Smooth muscle cell (in vitro differentiated cells): ENCODE measurements around the gene ATPAF1. TPM values are rescaled to one million over a fixed set of nuclear protein-coding genes. Genes with fewer than 3 reads are reported as not detected.

Experiments used
- DNase-seq: peaks from one replicate; lab custom pipeline; 2025; ENCODE audit not compliant: unreplicated experiment; lab: John Stamatoyannopoulos, UW
- H2AFZ ChIP-seq: fragments of 200-600 bp; sonication (generic); 2 replicates; pipeline ENCODE4 v1.6.0; 2016; ENCODE audit warnings: antibody characterized with exemption, low read depth, mild to moderate bottlenecking
- H3F3A ChIP-seq: fragments of 200-600 bp; sonication (generic); 2 replicates; pipeline ENCODE4 v1.6.0; 2017; ENCODE audit warnings: antibody characterized with exemption, low read depth
- H3K27ac ChIP-seq: fragments of 200-600 bp; sonication (generic); 2 replicates; pipeline ENCODE4 v1.5.1; 2016; ENCODE audit warnings: low read depth, mild to moderate bottlenecking
- H3K27me3 ChIP-seq: fragments of 200-600 bp; sonication (generic); 2 replicates; pipeline ENCODE4 v1.6.1; 2016; ENCODE audit warnings: low read depth, mild to moderate bottlenecking
- H3K36me3 ChIP-seq: fragments of 200-600 bp; sonication (generic); 2 replicates; pipeline ENCODE4 v1.5.1; 2016; ENCODE audit warnings: low read depth
- H3K4me1 ChIP-seq: fragments of 200-600 bp; sonication (generic); 2 replicates; pipeline ENCODE4 v1.5.1; 2016; ENCODE audit warnings: low read depth
- H3K4me2 ChIP-seq: fragments of 200-600 bp; sonication (generic); 2 replicates; pipeline ENCODE4 v1.6.0; 2016; ENCODE audit warnings: mild to moderate bottlenecking
- H3K4me3 ChIP-seq: fragments of 200-600 bp; sonication (generic); 2 replicates; pipeline ENCODE4 v1.5.1; 2016; ENCODE audit warnings: mild to moderate bottlenecking
- H3K79me2 ChIP-seq: fragments of 200-600 bp; sonication (generic); 2 replicates; pipeline ENCODE4 v1.6.0; 2016; ENCODE audit warnings: low read depth, mild to moderate bottlenecking
- H3K9ac ChIP-seq: fragments of 200-600 bp; sonication (generic); 2 replicates; pipeline ENCODE4 v1.6.0; 2016; ENCODE audit warnings: low read depth
- H3K9me3 ChIP-seq: fragments of 200-600 bp; sonication (generic); replicated peaks from 2 replicates; pipeline ENCODE4 v1.5.1; 2016; ENCODE audit warnings: low read depth
- H4K20me1 ChIP-seq: fragments of 200-600 bp; sonication (generic); 2 replicates; pipeline ENCODE4 v1.6.0; 2016; ENCODE audit warnings: low read depth
- WGBS: methylation state at CpG from one replicate; pipeline ENCODE4 v1.1.7; 2016; ENCODE audit warnings: low lambda C conversion rate; 5-methylcytosine and 5-hydroxymethylcytosine counted together
- polyA plus RNA-seq: library from polyadenylated mRNA; unstranded; fragments of >200 nt; fragmentation: Nextera tagmentation; extraction: Ambion mirVana; gene quantifications from 2 replicates; pipeline ENCODE4 v1.2.1, GENCODE V29; 2016
- total RNA-seq: library from RNA; depleted of rRNA; stranded (reverse); fragments of >200 nt; gene quantifications from 2 replicates; pipeline ENCODE4 v1.2.3, GENCODE V29; 2014
- TF ChIP-seq, protein P1 (sequence below): fragments of 200-600 bp; sonication (generic); IDR thresholded peaks from 2 replicates; pipeline ENCODE4 v1.5.1; 2017; ENCODE audit warnings: borderline replicate concordance, mild to moderate bottlenecking, antibody characterized with exemption; ENCODE audit not compliant: insufficient read depth, poor library complexity, severe bottlenecking

The ATPAF1 gene
- total and polyA plus RNA-seq, 2 experiments from 2014 or later: 22.2 to 31.2 TPM

DNA sequence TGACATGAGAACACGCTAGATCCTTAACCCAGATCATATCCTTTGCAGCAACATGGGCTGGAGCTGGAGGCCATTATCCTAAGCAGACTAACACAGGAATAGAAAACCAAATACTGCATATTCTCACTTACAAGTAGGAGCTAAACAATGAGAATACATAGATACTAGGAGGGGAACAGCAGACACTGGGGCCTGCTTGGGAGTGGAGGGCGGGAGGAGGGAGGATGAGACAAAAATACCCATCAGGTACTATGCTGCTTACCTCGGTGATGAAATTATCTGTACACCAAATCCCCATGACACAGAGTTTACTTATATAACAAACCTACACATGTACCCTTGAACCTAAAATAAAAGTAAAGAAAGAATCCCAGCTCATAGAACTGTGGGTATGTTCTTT lies 50.3 kb downstream of the ATPAF1 start:
- 93% methylated on average over 3 of the region's 3 CpGs for WGBS
- TF ChIP-seq, protein P1, sequence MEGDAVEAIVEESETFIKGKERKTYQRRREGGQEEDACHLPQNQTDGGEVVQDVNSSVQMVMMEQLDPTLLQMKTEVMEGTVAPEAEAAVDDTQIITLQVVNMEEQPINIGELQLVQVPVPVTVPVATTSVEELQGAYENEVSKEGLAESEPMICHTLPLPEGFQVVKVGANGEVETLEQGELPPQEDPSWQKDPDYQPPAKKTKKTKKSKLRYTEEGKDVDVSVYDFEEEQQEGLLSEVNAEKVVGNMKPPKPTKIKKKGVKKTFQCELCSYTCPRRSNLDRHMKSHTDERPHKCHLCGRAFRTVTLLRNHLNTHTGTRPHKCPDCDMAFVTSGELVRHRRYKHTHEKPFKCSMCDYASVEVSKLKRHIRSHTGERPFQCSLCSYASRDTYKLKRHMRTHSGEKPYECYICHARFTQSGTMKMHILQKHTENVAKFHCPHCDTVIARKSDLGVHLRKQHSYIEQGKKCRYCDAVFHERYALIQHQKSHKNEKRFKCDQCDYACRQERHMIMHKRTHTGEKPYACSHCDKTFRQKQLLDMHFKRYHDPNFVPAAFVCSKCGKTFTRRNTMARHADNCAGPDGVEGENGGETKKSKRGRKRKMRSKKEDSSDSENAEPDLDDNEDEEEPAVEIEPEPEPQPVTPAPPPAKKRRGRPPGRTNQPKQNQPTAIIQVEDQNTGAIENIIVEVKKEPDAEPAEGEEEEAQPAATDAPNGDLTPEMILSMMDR: no peak
- H3K79me2 ChIP-seq: peaks cover 9% of the 10 kb centered on the region
- no peak overlapping the region for H3K4me3 ChIP-seq
- H3K36me3 ChIP-seq: no peaks in the 10 kb centered on the region
- H3K4me1 ChIP-seq: peaks cover 18% of the 10 kb centered on the region
- no peak overlapping the region for H3K4me2 ChIP-seq
- DNase-seq: no peak
- H3K27me3 ChIP-seq: no peaks in the 10 kb centered on the region
- no peak overlapping the region for H3K27ac ChIP-seq
- H3F3A ChIP-seq: peaks cover 6% of the 10 kb centered on the region
- H2AFZ ChIP-seq: peak overlapping the region; percentile 18
- peaks cover 23% of the 10 kb centered on the region for H4K20me1 ChIP-seq
- H3K9ac ChIP-seq: no peak overlapping the region
- H3K9me3 ChIP-seq: no peaks in the 10 kb centered on the region

DNA sequence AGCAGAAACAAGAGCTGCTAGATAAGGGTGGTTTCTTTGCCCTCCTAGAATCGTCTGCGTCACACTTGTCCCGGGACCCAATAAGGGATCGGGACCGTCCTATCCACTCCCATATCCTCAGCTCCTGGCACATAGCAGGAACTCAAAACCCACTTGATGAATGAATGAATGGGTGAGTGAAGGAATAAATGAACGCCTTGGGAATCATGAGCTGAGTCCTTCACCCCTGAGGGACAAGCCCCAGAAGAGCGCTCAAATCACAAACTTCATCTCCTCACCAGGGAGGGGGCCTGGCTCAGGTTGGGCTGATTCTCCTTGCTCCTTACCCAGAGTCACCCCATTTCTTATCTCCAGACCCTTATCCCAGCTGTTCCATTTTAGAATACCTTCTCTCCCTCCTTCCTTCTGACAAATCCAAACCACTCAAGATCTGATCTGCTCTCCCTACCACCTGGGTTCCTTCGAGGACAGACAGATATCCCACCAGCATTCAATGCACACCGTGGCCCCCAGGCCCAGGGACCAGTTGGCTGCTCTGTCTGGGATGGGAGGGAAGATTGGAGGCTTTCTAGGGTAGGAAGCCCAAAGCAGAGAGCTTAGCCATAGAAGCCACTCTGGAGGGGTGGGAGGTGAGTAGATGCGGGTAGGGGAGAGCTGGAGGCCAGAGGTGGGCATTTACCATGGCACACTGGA lies 50.9 kb downstream of the ATPAF1 start:
- Histone ChIP-seq H3K4me2 (peak overlapping the region; percentile 99), H3K27ac (peak overlapping the region; percentile 46), H3K36me3 (no peaks in the 10 kb centered on the region), H3K9me3 (no peaks in the 10 kb centered on the region), H3K79me2 (peaks cover 9% of the 10 kb centered on the region), H2AFZ (peak overlapping the region; percentile 91), H4K20me1 (peaks cover 23% of the 10 kb centered on the region), H3F3A (peaks cover 2% of the 10 kb centered on the region), H3K27me3 (no peaks in the 10 kb centered on the region), H3K9ac (peak overlapping the region; percentile 78), H3K4me3 (peak overlapping the region; percentile 95), H3K4me1 (peaks cover 18% of the 10 kb centered on the region)
- 55% methylated on average over 10 of the region's 10 CpGs for WGBS
- DNase-seq: no peak
- TF ChIP-seq, protein P1: no peak

DNA sequence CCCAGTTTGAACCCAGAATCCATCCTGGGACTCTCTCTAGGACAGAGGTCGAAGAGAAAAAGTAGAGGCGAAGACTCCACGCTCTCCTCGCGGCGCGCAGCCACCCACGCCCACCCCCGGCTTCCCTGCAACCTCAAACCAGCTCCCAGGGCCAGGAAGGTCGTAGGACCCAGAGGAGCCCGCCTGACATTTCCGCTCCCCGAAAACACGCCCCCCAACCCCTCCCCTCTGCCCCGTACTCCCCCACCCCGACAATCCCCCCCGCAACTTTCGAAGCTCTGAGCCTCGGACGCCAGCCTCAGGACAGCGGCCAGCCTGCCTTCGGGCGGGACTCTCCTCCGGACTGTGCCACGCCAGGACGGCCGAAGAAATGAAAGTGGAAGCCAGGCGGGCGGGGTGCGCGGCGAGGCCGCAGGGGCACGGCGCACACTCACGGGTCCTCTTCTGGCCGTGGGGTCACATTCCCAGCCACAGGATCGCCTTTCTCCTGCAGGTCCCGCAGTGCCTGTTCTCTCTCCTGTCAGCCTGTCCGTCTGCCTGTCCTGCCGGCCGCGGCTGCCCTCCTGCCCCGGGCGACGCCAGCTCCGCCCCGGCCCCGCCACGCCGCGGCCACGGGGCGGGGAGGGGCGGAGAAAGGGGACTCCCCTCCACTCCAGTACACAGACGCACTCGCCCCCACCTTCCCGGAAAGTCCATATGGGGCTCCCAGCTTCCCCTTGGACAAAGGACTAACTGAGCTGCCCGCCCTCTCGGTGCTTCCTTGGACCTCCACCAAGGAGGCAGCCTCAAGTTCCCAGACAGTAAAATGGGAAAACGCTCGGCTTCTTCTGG lies 51.7 kb downstream of the ATPAF1 start, which contains the start of gene MOB3C:
TSS of gene MOB3C (minus strand) at position 535 of the 831 bp plus-strand sequence. CDS start 3,490 bp downstream, outside the sequence.
- WGBS: 3% methylated on average over 29 of the region's 62 CpGs
- H3K79me2 ChIP-seq: peaks cover 9% of the 10 kb centered on the region
- peak within 1 kb of the TSS; percentile 91 for H2AFZ ChIP-seq
- DNase-seq: peak; percentile 59
- H3K4me2 ChIP-seq: peak within 1 kb of the TSS; percentile 99
- no peaks in the 10 kb centered on the region for H3F3A ChIP-seq
- no peaks in the 10 kb centered on the region for H3K27me3 ChIP-seq
- H3K9ac ChIP-seq: peak within 1 kb of the TSS; percentile 78
- peak within 1 kb of the TSS; percentile 46 for H3K27ac ChIP-seq
- H4K20me1 ChIP-seq: peaks cover 27% of the 10 kb centered on the region
- peaks cover 18% of the 10 kb centered on the region for H3K4me1 ChIP-seq
- TF ChIP-seq, protein P1: no peak
- H3K9me3 ChIP-seq: no peaks in the 10 kb centered on the region
- H3K4me3 ChIP-seq: peak within 1 kb of the TSS; percentile 95
- H3K36me3 ChIP-seq: no peaks in the 10 kb centered on the region
